Esophagus muscularis mucosa (tissue), 4 donors: Measurements from ENCODE around the gene MEG3.

ENCODE experiments used
- EP300 ChIP-seq: sonication (generic); formaldehyde crosslinking; IDR thresholded peaks from one replicate; pipeline ENCODE4 v1.6.1; 2017; ENCODE audit warnings: antibody characterized with exemption
- POLR2A ChIP-seq: fragments of 450-650 bp; IDR thresholded peaks from one replicate; pipeline ENCODE4 v1.6.1; 2017; ENCODE audit warnings: antibody characterized with exemption, moderate library complexity, mild to moderate bottlenecking, low read depth
- POLR2AphosphoS5 ChIP-seq, 2 donors: sonication (generic); formaldehyde crosslinking; IDR thresholded peaks; one replicate each; pipeline ENCODE4 v1.6.1; 2017; ENCODE audit warnings: antibody characterized with exemption in 2 of 2
- TF ChIP-seq, protein P1 (sequence below), 3 experiments: fragments of 200-600 bp in 2 of 3; fragments of 450-650 bp in 1 of 3; sonication (generic) in 2 of 3; IDR thresholded peaks; one replicate each; pipeline ENCODE4 v1.5.1; 2017 to 2019; ENCODE audit warnings: antibody characterized with exemption in 3 of 3, mild to moderate bottlenecking in 2 of 3, moderate library complexity in 1 of 3

- TF ChIP-seq, protein P1, sequence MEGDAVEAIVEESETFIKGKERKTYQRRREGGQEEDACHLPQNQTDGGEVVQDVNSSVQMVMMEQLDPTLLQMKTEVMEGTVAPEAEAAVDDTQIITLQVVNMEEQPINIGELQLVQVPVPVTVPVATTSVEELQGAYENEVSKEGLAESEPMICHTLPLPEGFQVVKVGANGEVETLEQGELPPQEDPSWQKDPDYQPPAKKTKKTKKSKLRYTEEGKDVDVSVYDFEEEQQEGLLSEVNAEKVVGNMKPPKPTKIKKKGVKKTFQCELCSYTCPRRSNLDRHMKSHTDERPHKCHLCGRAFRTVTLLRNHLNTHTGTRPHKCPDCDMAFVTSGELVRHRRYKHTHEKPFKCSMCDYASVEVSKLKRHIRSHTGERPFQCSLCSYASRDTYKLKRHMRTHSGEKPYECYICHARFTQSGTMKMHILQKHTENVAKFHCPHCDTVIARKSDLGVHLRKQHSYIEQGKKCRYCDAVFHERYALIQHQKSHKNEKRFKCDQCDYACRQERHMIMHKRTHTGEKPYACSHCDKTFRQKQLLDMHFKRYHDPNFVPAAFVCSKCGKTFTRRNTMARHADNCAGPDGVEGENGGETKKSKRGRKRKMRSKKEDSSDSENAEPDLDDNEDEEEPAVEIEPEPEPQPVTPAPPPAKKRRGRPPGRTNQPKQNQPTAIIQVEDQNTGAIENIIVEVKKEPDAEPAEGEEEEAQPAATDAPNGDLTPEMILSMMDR (IDR thresholded peaks at IDR 0.05): no peak
- no peak for TF ChIP-seq EP300
- no peak for TF ChIP-seq POLR2A
- TF ChIP-seq POLR2AphosphoS5 (IDR thresholded peaks at IDR 0.05): no peak
Measured at GRCh38 chr14:100783630-100784370, 42.1 kb upstream of the MEG3 start.
